Upper lobe of left lung (tissue), 4 donors: ENCODE measurements around the gene CHRND.

Source experiments
- EP300 ChIP-seq, 4 donors: sonication (generic); formaldehyde crosslinking; IDR thresholded peaks; one replicate each; pipeline ENCODE4 v1.5.1; 2017; ENCODE audit warnings: antibody characterized with exemption in 4 of 4, control low read depth in 2 of 4
- POLR2A ChIP-seq, 4 donors: fragments of 450-650 bp; IDR thresholded peaks; one replicate each; pipeline ENCODE4 v1.5.1; 2016 to 2017; ENCODE audit warnings: antibody characterized with exemption in 4 of 4, mild to moderate bottlenecking in 2 of 4
- POLR2AphosphoS5 ChIP-seq, 2 donors: sonication (generic); formaldehyde crosslinking; IDR thresholded peaks; one replicate each; pipeline ENCODE4 v1.5.1; 2017; ENCODE audit warnings: antibody characterized with exemption in 2 of 2
- TF ChIP-seq, protein P1 (sequence below), 6 experiments: fragments of 450-650 bp in 4 of 6; fragments of 200-600 bp in 2 of 6; sonication (generic) in 2 of 6; IDR thresholded peaks; one replicate each; pipeline ENCODE4 v1.5.1; 2016 to 2019; ENCODE audit warnings: antibody characterized with exemption in 6 of 6

DNA sequence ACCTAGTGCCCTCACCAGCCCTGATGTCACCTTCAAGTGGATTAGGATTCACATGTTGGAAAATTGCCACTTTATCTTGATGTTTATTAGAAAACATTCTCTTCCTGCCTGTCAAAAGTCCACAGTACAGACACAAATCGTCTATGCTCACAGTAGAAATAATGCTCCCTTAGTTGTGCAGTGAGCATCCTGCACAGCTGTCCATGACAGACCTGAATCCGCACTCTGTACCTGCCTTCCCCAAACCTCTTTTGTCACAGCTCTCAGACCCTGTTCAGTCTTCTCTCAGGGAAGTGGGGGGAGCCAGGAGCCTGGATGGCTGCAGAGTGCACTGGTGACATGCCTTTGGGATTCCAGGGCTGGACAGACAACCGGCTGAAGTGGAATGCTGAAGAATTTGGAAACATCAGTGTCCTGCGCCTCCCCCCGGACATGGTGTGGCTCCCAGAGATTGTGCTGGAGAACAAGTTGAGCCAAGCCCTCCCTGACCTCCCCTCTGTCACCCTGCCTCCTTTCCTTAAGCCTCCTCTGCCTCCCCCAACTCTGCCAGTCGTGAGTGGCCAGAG is 2.0 kb downstream of the CHRND start:
- TF ChIP-seq, protein P1, sequence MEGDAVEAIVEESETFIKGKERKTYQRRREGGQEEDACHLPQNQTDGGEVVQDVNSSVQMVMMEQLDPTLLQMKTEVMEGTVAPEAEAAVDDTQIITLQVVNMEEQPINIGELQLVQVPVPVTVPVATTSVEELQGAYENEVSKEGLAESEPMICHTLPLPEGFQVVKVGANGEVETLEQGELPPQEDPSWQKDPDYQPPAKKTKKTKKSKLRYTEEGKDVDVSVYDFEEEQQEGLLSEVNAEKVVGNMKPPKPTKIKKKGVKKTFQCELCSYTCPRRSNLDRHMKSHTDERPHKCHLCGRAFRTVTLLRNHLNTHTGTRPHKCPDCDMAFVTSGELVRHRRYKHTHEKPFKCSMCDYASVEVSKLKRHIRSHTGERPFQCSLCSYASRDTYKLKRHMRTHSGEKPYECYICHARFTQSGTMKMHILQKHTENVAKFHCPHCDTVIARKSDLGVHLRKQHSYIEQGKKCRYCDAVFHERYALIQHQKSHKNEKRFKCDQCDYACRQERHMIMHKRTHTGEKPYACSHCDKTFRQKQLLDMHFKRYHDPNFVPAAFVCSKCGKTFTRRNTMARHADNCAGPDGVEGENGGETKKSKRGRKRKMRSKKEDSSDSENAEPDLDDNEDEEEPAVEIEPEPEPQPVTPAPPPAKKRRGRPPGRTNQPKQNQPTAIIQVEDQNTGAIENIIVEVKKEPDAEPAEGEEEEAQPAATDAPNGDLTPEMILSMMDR (IDR thresholded peaks at IDR 0.05) = no peak
- no peak for TF ChIP-seq POLR2A (IDR thresholded peaks at IDR 0.05)
- no peak for TF ChIP-seq POLR2AphosphoS5 (IDR thresholded peaks at IDR 0.05)
- no peak for TF ChIP-seq EP300 (IDR thresholded peaks at IDR 0.05)
